Stimulated activated CD8-positive, alpha-beta memory T cell treated with anti-CD3 and anti-CD28 coated beads, Interleukin-4, amount 100 ng/mL, for 24 hours (primary cell): ENCODE results near the gene HOXD4.

Experiments used
- DNase-seq: peaks from one replicate; pipeline ENCODE4 v3.0.0-alpha.2; 2020; ENCODE audit warnings: low read depth

HOXD4 gene

GRCh38 chr2:176170602-176171305, 19.4 kb downstream of the HOXD4 start:
- no peak for DNase-seq

- no peak for DNase-seq
These were observed 20.1 kb downstream of the HOXD4 start for GRCh38 chr2:176171351-176172006.

GRCh38 chr2:176172007-176172894, 20.9 kb downstream of the HOXD4 start:
- no peak for DNase-seq

GRCh38 chr2:176172895-176173566, 21.7 kb downstream of the HOXD4 start:
- DNase-seq: no peak

- DNase-seq: no peak
These were observed 22.4 kb downstream of the HOXD4 start for GRCh38 chr2:176173567-176174381.

GRCh38 chr2:176174382-176174823, 23.1 kb downstream of the HOXD4 start:
- no peak for DNase-seq

- DNase-seq: no peak
These were observed 23.7 kb downstream of the HOXD4 start for GRCh38 chr2:176174824-176175708.

- no peak for DNase-seq
These were observed 24.6 kb downstream of the HOXD4 start for GRCh38 chr2:176175709-176176607.

GRCh38 chr2:176177580-176178037, 26.3 kb downstream of the HOXD4 start:
- DNase-seq: no peak

- no peak for DNase-seq
These were observed 26.8 kb downstream of the HOXD4 start for GRCh38 chr2:176178038-176178756.

- DNase-seq: no peak
These were observed 27.5 kb downstream of the HOXD4 start for GRCh38 chr2:176178757-176179295.

- DNase-seq: no peak
These were observed 30.2 kb downstream of the HOXD4 start for GRCh38 chr2:176181551-176181950.

- DNase-seq: no peak
These were observed 31.3 kb downstream of the HOXD4 start for GRCh38 chr2:176182671-176183070.

- no peak for DNase-seq
These were observed 33.4 kb downstream of the HOXD4 start for GRCh38 chr2:176184749-176185148.

- DNase-seq: no peak
These were observed 34.7 kb downstream of the HOXD4 start for GRCh38 chr2:176186024-176186423.

GRCh38 chr2:176187200-176187898, 36.0 kb downstream of the HOXD4 start:
- no peak for DNase-seq
